C4-2B (cell line): ENCODE results near the gene CLPX.

Source experiments
- ZFX ChIP-seq: fragments of 450-650 bp; IDR thresholded peaks from 2 replicates; pipeline ENCODE4 v1.6.1; 2017
- TF ChIP-seq, protein P1 (sequence below): fragments of 450-650 bp; conservative IDR thresholded peaks from 2 replicates; pipeline ENCODE4 v1.5.1; 2017; ENCODE audit warnings: mild to moderate bottlenecking

DNA sequence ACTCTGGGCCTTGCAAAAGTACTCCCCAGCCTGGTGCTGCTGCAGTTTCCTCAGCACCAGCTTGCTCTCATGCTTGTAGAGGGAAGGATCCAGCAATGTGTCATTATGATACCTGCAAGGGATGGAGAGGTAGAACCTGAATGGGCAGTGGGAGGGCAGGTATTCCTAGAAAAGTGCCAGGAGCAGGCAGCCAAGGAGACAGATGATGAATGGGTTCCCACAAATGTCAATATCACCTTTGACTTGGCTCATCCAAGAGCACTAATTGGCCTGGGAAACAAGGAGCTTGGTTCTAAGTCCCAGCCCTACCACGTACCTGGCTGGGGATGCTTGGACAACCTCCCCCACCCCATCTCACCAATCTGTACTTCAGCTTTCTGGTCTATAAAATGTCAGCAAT, 16.8 kb upstream of the CLPX start:
- TF ChIP-seq, protein P1, sequence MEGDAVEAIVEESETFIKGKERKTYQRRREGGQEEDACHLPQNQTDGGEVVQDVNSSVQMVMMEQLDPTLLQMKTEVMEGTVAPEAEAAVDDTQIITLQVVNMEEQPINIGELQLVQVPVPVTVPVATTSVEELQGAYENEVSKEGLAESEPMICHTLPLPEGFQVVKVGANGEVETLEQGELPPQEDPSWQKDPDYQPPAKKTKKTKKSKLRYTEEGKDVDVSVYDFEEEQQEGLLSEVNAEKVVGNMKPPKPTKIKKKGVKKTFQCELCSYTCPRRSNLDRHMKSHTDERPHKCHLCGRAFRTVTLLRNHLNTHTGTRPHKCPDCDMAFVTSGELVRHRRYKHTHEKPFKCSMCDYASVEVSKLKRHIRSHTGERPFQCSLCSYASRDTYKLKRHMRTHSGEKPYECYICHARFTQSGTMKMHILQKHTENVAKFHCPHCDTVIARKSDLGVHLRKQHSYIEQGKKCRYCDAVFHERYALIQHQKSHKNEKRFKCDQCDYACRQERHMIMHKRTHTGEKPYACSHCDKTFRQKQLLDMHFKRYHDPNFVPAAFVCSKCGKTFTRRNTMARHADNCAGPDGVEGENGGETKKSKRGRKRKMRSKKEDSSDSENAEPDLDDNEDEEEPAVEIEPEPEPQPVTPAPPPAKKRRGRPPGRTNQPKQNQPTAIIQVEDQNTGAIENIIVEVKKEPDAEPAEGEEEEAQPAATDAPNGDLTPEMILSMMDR, result no peak
- TF ChIP-seq ZFX, result no peak
